NCI-H146 (cell line): ENCODE data around the gene PPP1R12A.
A peak's percentile ranks its signal among the peaks of the same experiment; 100 is the strongest.

ENCODE experiments used
- DNase-seq: peaks from one replicate; lab custom pipeline; 2025; lab: John Stamatoyannopoulos, UW

The PPP1R12A gene

GRCh38 chr12:79935624-79936345, 888 bp upstream of the PPP1R12A start:
- DNase-seq: peak; percentile 55

- DNase-seq: peak; percentile 77
These were observed 446 bp downstream of the PPP1R12A start for GRCh38 chr12:79934281-79935020.

- peak; percentile 43 for DNase-seq
These were observed 1.2 kb downstream of the PPP1R12A start for GRCh38 chr12:79933532-79934264.

GRCh38 chr12:79933043-79933442, 1.9 kb downstream of the PPP1R12A start:
- no peak for DNase-seq

- DNase-seq: no peak
These were observed 2.5 kb downstream of the PPP1R12A start for GRCh38 chr12:79932357-79932756.

GRCh38 chr12:79929065-79929464, 5.8 kb downstream of the PPP1R12A start:
- no peak for DNase-seq

- DNase-seq: no peak
These were observed 7.0 kb downstream of the PPP1R12A start for GRCh38 chr12:79927772-79928474.

- DNase-seq: no peak
These were observed 7.9 kb downstream of the PPP1R12A start for GRCh38 chr12:79926951-79927350.

GRCh38 chr12:79925492-79925891, 9.4 kb downstream of the PPP1R12A start:
- DNase-seq: no peak

- DNase-seq: no peak
These were observed 13.1 kb downstream of the PPP1R12A start for GRCh38 chr12:79921786-79922185.

GRCh38 chr12:79920421-79921238, 14.3 kb downstream of the PPP1R12A start:
- no peak for DNase-seq

GRCh38 chr12:79919762-79920161, 15.1 kb downstream of the PPP1R12A start:
- no peak for DNase-seq

- no peak for DNase-seq
These were observed 18.1 kb downstream of the PPP1R12A start for GRCh38 chr12:79916826-79917225.

GRCh38 chr12:79911889-79912656, 22.8 kb downstream of the PPP1R12A start:
- no peak for DNase-seq

GRCh38 chr12:79908366-79908765, 26.5 kb downstream of the PPP1R12A start:
- no peak for DNase-seq

- no peak for DNase-seq
These were observed 33.4 kb downstream of the PPP1R12A start for GRCh38 chr12:79901506-79901905.

GRCh38 chr12:79900951-79901350, 33.9 kb downstream of the PPP1R12A start:
- no peak for DNase-seq

- no peak for DNase-seq
These were observed 34.7 kb downstream of the PPP1R12A start for GRCh38 chr12:79900199-79900598.

- DNase-seq: no peak
These were observed 37.3 kb downstream of the PPP1R12A start for GRCh38 chr12:79897617-79898016.

GRCh38 chr12:79895804-79896203, 39.1 kb downstream of the PPP1R12A start:
- no peak for DNase-seq

GRCh38 chr12:79895071-79895470, 39.8 kb downstream of the PPP1R12A start:
- DNase-seq: no peak
